Mammary epithelial cell (primary cell): ENCODE data around the gene DIAPH2.

Experiments
- EZH2 ChIP-seq: IDR thresholded peaks from 2 replicates; pipeline ENCODE4 v1.6.1; 2012; ENCODE audit warnings: low read length, inconsistent platforms, borderline replicate concordance
- TF ChIP-seq, protein P1 (sequence below), 2 donors: IDR thresholded peaks in 1 of 2; conservative IDR thresholded peaks in 1 of 2; 2 replicates each; pipeline ENCODE4 v1.5.1; 2011 to 2012; ENCODE audit warnings: inconsistent platforms in 2 of 2, low read length in 2 of 2, mild to moderate bottlenecking in 2 of 2, control low read depth in 1 of 2, low read depth in 1 of 2; ENCODE audit not compliant: insufficient read depth in 1 of 2; ENCODE audit errors: extremely low read depth in 1 of 2

DNA sequence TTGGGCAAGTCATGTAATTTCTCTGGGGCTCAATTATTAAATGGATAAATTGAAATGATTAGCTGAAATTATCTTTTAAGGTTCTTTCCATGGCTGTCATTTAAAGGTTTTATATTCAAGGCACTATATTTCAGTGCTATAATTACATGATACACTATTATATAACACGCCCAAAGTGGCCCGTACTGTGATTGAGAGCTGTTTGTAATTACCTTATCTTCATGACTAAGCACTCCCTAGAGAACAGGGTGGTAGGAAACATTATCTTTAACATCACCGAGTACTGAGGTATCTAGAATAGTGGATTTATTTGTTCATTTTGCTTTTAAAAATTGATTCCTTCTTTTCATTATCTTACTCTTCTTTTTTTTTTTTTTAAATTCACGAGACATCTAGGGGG is 79.0 kb downstream of the DIAPH2 start:
- TF ChIP-seq, protein P1, sequence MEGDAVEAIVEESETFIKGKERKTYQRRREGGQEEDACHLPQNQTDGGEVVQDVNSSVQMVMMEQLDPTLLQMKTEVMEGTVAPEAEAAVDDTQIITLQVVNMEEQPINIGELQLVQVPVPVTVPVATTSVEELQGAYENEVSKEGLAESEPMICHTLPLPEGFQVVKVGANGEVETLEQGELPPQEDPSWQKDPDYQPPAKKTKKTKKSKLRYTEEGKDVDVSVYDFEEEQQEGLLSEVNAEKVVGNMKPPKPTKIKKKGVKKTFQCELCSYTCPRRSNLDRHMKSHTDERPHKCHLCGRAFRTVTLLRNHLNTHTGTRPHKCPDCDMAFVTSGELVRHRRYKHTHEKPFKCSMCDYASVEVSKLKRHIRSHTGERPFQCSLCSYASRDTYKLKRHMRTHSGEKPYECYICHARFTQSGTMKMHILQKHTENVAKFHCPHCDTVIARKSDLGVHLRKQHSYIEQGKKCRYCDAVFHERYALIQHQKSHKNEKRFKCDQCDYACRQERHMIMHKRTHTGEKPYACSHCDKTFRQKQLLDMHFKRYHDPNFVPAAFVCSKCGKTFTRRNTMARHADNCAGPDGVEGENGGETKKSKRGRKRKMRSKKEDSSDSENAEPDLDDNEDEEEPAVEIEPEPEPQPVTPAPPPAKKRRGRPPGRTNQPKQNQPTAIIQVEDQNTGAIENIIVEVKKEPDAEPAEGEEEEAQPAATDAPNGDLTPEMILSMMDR (conservative IDR thresholded peaks at IDR 0.05 in 1 of 2, IDR thresholded peaks at IDR 0.05 in 1 of 2; ENCODE audit: extremely low read depth in 1 of 2, insufficient read depth in 1 of 2, low read depth in 1 of 2, low read length in 2 of 2): no peak
- TF ChIP-seq EZH2: no peak
